Astrocyte of the hippocampus (primary cell): ENCODE data around the gene CTNNAL1.
A peak's percentile ranks its signal among the peaks of the same experiment; 100 is the strongest.

ENCODE experiments used
- DNase-seq: peaks from one replicate; pipeline ENCODE4 v3.0.0; 2011; ENCODE audit warnings: low read depth, low spot score

The CTNNAL1 gene

DNA sequence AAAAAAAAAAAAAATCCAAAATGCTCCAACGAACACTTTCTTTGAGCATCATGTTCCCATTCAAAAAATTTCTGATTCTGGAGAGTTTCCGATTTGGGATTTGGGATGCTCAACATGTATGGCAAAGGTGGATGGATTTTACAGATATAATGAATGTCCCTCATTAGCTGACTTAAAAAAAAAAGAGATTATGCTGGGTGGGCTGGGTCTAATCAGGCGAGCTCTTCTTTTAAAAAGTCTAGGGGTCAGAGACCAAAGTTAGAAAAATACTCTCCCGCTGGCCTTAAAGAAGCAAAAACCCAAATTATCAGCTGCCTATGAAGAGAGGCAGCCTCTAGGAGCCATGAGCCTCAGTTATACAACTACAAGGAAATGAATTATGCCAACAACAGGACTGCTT is 15.2 kb upstream of the CTNNAL1 start:
- no peak for DNase-seq

DNA sequence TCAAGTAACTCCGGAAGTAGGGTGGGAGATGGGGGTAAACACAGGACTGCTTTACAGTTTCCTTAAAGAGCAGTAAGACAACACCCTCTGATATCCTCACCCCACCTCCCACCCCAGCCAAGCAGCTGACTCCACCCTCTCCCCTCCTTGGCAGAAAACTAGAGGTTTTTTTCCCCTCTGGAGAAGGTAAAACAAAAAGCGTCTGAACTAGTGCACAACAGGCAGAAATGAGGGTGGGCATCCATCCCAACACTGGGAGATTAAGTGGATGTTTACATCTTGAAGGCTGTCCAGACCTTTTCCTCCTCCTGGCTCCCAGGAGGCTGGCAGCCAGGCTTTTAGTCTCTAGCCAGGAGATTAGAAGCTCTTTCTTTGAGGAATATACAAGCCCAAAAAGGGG is 13.9 kb upstream of the CTNNAL1 start:
- peak; percentile 79 for DNase-seq

DNA sequence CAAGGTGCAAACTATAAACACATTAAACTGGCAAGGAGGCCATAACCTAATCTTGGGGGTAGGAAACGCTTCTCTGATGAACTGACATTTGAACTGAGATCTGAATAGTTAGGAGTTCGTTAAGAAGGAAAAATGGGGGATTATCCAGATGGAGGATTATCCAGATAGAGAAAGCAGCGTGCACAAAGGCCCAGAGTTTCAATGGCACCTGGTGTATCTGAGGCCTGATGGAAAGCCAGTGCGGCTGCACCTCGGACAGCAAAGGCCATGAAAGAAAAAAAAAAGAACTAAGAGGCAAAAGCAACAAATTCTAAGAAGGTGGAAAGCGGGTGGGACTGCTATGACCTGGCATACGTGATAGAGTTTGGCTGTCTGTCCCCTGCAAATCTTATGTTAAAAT is 13.0 kb upstream of the CTNNAL1 start:
- DNase-seq: no peak

DNA sequence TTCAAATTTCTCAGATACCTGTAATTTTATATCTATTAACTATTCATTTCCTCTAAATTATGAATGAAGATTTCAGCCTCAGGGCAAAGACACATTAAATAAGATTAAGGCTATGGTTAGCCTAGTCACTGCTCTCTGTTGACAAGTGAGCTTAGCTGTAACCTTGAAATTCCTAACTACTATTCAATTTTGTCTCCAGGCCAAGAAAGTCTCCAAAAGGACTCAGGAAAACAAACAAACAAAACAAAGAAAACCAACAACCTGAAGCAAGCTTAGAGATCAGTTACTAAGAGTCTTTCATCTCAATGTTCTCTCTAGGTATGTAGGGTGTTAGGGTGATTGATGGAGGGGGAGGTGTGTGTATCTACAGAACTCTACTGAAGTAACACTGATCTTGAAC is 9.6 kb upstream of the CTNNAL1 start:
- DNase-seq: peak; percentile 30

DNA sequence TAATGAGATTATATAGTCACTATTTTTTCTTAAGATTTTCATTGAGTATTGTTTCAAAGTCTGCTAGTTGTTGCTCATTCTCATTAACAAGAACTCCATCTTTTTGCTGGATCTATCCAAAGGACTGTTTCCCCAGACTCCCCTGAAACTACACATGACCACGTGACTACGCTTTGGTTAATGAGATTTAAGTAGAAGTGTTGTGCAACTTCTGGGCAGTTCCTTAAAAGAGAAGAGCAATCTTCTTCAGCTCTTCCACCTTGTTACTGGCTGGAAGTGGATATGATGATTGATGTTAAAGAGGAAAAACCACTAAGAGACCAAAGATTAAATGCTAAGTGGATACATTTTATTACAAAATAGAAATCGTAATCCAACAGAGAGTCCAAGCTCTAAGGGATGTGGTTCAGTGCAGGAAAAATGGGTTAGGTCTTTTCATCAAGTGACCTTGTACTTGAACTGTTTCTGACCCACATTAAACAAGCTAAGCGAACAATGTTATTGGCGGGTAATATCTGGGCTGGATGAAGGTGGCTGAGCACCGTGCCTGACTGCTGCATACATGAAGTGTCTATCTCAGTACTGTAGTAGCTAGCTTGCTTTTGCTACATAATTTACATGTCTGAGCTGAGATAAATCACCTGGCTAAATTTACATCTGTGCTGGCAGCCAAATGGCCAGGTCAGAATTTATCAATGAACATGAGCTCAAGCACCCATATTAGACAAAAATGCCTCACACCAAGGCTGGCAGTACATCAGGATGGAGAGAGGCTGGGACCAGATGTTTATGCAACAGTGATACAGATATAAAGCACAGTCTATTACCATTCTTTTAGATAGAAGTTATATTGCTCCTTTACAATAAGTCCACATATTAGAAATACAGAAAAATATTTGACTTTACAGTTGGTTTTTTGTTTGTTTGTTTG is 7.5 kb upstream of the CTNNAL1 start:
- DNase-seq: no peak

DNA sequence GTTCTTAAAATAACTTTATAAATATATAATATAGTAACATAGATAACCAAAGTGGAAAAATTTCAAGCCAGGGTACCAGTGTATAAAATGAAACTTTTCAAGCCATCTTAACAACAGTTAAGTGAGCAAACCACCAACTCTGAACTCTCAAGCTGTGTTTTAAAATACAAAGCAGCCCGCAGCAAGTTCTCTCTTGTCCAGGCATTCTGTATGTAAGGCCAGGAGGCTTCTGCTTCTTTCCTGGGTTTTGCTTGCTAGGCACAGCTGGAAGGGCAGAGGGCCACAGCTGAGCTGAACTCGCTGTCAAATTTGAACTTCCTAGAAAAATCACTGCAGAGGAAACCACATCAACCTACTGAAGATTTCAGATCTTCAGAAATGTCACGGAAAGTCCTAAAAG is 6.8 kb upstream of the CTNNAL1 start:
- DNase-seq: no peak

DNA sequence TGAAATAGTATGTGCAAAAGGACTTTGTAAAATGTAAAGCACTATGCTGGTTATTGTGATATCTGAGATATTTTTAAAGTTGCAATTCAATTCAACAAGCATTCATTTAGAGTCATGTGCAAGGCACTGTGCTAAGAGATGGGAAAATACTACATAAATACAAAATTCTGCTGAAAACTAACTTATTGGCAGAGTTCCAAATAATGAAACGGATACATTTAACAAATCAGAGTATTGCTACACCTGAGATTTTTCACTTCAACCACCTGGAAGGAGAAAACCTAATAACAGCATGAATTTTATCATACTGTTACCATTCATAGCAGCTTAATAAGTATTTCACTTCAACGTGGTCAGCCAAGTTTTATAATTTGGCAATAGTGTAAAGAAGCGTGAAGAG is 6.1 kb upstream of the CTNNAL1 start:
- no peak for DNase-seq

DNA sequence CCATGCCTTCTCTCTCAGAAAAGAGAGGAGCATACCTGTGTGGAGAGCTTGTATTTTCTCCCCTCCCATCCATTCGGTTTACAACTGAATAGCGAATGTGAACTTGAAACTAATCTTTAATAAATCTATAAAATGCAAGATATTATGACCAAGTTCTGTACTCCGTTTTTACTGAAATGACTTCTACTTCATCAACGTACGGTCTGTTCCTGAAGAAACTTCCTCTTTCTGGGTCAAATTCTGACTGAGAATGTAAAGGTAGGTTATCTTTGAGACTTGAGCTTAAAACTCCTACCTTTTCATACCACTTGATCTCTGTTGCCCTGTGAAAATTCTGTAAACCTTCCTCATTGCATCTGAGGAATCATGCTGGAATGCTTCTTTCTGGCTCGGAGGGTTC is 4.2 kb upstream of the CTNNAL1 start:
- no peak for DNase-seq

DNA sequence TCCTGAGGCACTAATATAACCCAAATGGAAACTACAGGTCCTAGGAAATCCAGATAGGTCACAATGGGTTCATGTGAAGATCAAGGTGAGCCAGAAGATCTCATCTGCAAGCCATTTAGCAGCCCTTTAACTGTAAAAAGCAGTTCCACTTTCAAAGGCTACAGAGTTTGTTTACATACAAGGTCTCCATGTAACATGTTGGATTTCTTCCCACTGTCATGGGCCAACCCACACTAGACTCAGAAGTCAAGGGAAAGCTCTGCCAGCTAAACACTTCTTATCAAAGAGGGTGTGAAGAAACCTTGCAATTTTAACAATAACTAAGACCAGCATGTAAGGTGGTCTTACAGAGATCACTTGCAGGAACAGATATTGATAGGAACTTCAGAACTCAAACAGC is 3.8 kb upstream of the CTNNAL1 start:
- DNase-seq: peak; percentile 20

DNA sequence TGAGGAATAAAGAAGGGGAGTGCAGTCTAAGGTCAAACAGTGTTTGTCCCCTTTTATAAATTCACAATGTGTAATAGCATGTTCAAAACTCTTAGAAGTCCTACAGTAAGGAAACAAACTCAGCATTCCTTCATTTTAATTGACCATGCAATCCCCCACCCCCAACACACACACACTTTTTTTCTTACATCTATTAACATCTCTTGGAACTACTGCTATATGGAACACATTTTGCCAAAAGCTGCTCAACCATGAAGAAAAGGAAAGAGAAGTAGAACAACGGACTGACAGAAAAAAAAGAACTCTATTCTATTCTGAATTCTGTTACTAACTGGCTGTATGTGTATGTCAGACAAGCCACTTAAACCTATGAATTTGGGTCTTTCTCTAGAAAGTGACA is 2.8 kb upstream of the CTNNAL1 start:
- DNase-seq: peak; percentile 58

DNA sequence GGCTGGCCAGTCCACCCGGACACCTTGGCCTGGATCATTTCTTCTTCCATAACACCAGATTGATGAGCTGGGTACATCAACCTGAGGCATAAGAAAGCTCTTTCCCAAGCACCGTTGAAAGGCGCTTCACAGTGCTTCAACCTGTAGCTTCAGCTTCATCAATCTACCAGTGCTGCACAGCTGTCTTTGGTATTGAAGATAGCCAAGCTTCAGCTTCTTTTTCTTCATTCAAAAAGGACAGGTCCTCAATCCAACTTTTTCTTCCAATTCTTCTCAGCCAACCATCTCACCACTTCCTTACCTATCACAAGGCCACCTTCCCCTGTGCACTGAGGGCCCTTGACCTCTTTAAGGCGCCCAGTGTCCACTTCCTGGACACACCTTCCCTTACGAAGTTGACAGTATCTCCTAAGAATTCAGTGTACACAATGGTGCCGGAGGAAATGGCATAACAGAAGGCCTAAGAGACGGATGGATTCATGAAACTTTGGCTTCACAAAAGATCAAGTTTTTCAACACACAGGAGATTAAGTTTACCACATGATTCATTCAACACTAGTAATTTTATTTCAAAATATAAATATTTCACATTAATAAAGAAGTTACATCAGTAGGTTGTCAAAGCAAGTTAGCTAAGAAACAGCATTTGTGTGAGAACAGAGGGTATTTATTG is 1.4 kb upstream of the CTNNAL1 start:
- DNase-seq: no peak

DNA sequence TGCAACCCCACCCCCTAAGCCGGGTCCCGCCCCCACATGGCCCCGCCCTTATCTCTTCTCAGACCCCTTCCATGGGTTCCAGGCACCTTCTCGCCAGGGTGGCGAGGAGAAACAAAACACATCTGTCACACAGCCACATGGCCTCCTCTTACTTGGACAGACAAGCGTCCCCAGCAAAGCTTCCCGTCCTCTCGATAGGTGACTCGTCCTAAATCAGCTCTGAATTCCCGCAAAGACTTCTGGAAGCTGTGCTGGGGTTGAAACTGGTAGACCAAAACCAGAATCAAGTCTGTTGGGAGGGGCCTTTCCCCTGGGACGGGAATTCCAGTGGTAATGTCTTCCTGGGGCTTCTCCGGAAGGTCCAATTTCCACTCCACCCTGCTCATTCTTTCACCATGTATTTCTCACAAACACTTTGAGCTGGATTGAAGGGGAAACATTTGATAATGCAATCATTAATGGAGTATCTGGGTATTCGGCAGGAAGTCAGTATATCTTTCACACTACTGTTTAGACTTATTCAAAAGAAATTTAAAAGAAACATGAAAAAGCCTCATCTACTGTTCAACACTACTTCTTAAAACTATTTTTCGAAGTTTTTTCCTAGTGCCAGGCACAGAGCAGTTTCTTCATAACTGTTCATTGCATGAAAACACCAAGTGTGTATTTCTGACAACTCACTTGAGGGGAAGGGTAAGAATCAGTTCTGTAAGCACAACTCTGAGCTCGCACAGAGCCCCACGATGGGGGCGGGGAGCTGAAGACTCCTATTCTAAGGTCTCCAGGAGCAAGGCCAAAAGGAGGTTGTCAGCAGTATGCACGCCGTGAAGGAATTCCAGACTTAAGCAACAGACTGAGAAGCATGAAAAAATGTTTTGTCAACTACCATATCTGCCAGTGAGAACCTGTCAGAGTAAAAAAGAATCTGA is 644 bp upstream of the CTNNAL1 start:
- peak; percentile 37 for DNase-seq

DNA sequence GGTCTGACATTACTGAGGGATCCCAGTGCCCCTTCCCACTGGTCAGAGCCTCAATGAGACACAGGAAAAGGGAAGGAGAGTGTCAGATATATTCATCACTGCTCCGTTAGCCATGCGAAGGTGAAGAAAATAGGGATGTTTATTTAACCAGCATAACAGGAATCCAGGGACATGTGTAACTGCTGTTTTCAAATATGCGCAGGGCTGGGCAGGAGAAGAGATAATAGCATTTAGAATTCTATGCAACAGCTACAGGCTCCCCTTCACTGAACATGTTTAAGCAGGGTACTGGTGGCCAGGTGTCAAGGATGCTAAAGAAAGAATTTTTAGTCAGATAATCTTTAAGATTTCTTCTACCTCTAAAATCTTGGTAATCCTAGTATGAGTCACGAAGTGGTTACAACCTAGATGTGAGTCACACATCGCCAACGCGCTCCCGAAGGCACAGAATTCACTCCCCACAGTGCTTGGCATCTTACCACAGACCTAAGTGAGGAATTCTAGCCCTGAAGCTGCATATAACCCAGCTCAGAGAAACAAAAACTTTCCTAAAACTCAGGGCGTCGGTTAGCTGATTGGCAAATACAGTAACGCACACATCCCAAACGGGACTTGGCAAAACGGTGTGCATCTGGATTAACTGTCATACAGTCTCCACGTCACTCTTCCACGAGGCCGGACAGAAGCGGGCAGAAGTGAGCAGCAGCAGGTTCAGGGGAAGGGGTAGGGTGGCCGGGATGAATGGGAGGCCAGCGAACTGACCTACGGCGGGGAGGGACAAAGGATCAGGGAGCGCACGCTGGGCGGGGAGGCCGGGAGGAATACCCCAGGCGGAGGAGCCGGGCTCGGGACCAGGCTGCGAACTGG is 1.1 kb downstream of the CTNNAL1 start:
- peak; percentile 97 for DNase-seq

DNA sequence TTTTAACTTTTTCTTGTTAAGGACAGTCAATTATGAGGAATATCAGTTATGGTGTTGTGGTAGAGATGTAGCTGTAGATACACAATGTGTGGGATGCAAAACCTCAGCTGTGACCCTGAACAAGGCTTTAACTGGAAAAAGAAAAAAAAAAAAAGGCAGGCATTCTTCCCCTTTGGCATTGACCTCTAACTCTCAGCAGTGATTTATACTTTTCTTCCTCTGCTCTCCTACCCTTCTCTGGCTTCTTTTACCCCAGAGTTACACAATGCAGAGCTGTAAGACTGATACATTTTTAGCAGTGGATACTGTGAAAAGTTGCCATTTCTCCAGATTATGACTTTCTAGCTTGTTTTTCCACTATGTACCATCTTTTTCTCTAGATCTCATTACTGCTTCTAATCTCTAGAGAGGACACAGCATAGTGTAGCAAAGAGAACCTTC is 2.0 kb downstream of the CTNNAL1 start:
- no peak for DNase-seq

DNA sequence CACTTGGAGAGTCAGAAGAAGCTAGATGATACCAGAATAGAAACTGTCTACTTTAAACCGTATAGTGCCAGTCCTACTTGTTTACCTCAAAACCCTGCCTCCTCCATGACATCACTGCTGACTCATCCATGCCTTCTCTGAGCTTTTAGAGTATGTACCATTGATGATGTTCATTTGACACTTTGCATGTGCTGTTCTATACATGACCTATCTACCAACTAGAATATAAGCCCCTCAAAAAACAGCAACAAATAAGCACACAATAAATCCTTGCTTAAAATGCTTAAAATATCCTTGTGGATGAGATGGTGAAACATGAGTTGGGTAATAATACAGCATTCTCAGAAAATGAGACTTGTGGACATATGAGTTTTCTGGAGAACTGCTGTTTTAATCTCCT is 2.6 kb downstream of the CTNNAL1 start:
- DNase-seq: peak; percentile 78

DNA sequence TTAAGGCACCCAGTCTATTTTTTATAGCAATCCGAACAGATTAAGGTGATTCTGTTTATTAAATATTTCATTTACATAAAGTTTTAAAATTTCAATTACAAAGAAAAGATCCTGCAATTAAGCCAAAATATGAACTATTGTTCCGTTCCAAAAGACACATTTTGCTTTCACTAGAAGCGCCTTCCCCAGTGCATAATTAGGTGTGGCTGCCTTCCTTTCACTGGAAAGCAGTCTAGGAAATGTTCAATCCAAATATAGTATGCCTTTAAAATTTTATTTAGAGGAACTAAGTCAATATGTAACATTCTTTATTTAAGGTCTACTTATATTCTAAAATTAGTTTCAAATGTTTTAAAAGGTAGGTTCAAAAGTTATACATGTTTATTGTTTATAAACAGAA is 7.6 kb downstream of the CTNNAL1 start:
- DNase-seq: no peak

DNA sequence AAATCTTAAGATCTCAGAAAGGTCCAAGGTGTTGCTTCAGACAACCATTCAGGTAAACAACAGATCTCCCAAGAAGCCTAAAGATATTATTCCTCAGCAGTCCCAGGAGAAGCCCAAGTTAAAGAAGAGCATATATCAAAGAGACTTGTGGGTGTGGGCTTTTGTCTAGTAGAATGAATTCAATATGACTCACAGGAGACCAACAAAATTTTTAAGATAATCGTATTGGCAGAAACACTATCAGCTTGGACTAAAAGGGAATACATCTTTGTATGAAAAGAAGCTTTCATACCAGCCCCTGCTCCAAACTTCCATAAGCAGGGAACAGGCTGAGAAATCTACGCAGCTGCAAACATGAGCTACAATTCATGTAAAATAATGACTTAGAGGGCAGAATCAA is 10.2 kb downstream of the CTNNAL1 start:
- DNase-seq: no peak

DNA sequence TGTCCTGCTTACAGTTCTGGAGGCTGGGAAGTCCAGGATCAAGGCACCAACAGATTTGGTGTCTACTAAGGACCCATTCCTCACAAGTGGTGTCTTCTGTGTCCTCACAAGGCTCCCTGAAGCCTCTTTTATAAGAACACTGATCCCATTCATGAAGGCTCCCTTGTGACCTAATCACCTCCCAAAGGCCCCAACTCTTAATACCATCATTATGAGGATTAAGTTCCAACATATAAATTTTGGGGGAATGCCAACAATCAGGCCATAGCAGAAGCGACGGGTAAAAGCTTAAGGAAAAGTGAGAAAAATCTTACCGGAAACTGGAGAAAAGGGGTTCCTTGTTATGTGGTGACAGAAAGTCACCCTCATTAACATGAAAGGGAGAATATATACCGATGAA is 11.2 kb downstream of the CTNNAL1 start:
- no peak for DNase-seq

DNA sequence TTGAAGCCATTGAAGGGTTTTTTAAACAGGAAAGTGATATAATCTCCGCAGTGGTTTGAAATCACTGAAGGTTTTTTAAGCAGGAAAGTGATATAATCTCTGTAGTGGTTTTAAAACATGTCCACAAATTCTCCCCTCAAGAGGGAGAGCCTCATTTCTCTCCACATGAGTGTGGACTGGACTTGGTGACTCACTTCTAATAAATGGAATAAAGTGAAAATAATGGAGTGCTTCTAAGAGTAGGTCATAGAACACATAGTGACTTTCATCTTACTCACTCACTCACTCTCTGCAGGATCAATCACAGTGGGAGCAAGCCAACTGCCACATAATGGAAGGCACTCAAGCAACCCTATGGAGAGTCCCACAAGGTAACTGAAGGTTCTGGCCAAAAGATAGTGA is 12.0 kb downstream of the CTNNAL1 start:
- DNase-seq: peak; percentile 72

DNA sequence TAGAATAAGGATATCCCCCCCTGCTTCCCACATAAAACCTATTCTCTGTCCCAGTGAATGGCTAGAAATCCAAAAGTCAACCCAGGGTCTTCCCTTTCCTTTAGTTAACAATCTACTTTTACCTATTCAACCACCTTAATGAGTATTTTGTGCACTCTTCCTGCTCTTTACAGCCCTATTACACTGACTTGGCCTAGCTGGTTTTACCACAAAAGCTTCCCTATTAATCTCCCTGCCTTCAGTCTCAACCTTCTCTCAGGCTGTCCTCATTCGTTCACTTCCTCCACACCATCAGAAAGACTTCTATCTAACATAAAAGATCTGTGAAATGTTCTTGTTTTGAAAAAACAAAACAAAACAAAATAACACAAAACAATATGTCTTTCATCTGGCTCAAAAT is 16.2 kb downstream of the CTNNAL1 start:
- no peak for DNase-seq

DNA sequence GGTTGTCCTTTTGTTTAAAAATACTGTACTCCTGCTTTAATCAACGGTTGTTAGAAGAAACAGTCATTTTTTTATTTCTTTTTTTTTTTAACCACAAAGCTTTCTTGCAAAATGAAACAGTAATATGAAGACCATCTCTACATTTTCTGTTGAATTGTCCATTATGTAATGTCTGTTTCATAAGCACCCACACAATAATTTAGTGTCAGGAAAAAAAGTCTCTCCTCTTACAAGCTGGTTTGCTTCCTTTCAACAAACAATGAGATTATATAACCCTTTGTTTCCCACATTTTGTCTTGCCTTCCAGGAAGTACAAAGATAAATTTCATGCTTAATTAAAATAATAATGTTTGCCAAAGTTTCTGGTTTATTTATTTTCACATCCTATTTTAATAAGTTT is 16.7 kb downstream of the CTNNAL1 start:
- DNase-seq: no peak
